GM20000 (cell line): ENCODE results near the gene EPHA8.

ENCODE experiments used
- DNase-seq: peaks from one replicate; pipeline ENCODE4 v3.0.0; 2012; ENCODE audit warnings: low spot score
- CTCF ChIP-seq: IDR thresholded peaks from 2 replicates; pipeline ENCODE4 v1.5.1; 2012; ENCODE audit warnings: mild to moderate bottlenecking, control low read depth; ENCODE audit errors: extremely low read depth, missing control alignments

EPHA8 gene

GRCh38 chr1:22536506-22536905 is 26.8 kb upstream of the EPHA8 start:
- no peak for DNase-seq

GRCh38 chr1:22537441-22538139 is 25.7 kb upstream of the EPHA8 start:
- no peak for DNase-seq
- TF ChIP-seq CTCF: no peak

More at GRCh38 chr1:22536506-22536905, 26.8 kb upstream of the EPHA8 start:
- no peak for TF ChIP-seq CTCF

GRCh38 chr1:22539510-22540118 is 23.7 kb upstream of the EPHA8 start:
- TF ChIP-seq CTCF: no peak
- no peak for DNase-seq

GRCh38 chr1:22540337-22540736 is 23.0 kb upstream of the EPHA8 start:
- TF ChIP-seq CTCF: no peak
- no peak for DNase-seq

GRCh38 chr1:22542886-22543285 is 20.4 kb upstream of the EPHA8 start:
- no peak for TF ChIP-seq CTCF
- no peak for DNase-seq

- no peak for TF ChIP-seq CTCF
- no peak for DNase-seq
Measured at GRCh38 chr1:22543679-22544078, 19.6 kb upstream of the EPHA8 start.

GRCh38 chr1:22544606-22545005 is 18.7 kb upstream of the EPHA8 start:
- DNase-seq: no peak
- no peak for TF ChIP-seq CTCF
